Mucosa of gallbladder (tissue), 1 donor: ENCODE measurements around the gene ZNF112. TPM values are rescaled to one million over a fixed set of nuclear protein-coding genes. Genes with fewer than 3 reads are reported as not detected.

ENCODE experiments used
- DNase-seq: peaks from one replicate; pipeline ENCODE4 v3.0.0-alpha.2; 2020; ENCODE audit warnings: low spot score
- total RNA-seq: library from RNA; stranded (reverse); gene quantifications from one replicate; pipeline ENCODE4 v1.2.1, GENCODE V29; 2021
- donor health status: DM: no; HTN: no; CAD: no.

ZNF112 gene
- total RNA-seq, 1 donor from 2014 or later = 6.0 TPM

DNA sequence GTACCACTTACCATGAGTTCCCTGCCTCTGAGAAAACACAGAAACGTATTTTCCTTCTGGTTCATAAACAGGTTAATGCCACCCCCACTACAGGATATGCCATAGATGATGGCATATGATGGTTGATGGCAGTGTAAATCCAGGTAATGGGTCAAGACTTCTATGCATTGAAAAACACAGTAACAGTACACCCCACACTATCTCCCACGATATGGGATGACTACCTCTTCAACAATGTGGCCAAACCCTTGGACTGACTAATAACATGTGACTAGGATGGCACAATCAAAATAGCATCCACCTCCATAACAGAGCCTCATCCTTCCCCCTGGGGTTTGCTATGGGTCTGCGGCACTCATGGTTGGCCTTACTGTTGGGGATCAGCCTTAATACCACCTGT is 73.6 kb downstream of the ZNF112 start:
- no peak for DNase-seq

DNA sequence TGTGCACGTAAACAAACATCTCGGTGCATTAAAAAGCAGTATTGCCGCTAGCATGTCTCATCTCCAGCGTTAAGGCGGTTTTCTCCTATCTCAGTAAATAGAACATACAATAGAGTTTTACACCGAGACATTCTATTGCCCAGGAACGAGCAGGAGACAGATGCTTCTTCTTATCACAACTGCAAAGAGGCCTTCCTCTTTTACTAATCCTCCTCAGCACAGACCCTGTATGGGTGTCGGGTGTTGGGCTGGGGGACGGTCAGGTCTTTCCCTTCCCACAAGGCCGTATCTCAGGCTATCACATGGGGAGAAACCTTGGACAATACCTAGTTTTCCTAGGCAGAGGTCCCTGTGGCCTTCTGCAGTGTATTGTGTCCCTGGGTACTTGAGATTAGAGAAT is 75.6 kb downstream of the ZNF112 start:
- no peak for DNase-seq

DNA sequence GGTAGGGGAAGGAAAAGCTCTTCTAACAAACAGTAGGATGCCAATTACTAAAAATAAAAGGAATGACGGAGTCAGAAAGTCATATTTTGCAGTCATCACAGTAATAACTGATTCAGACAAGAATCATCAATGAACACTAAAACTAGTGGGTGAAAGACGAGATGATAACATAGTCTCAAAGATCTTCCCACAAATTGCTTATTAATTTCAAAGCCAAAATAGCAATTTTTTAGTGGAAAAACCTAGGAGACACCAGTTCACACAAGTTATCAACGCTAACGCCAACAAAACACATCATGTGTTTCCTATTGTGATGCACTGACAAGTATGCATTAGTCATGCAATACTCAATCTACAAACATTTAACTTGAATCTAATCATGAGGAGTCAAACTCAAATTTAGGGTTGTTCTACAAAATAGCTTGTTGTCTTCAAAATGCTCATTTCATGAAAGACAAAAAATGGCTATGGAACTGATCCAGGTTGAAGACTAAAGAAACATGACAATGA is 78.2 kb downstream of the ZNF112 start:
- DNase-seq = no peak

GRCh38 chr19:44277331-44277730 is 79.1 kb downstream of the ZNF112 start:
- no peak for DNase-seq

Other genes starting within 250 kb of the ZNF112 start
- 6.3 TPM for gene ZNF225, start 243.3 kb downstream of the ZNF112 start, total RNA-seq
- 11.3 TPM for gene ZNF234, start 215.1 kb downstream of the ZNF112 start, total RNA-seq
- gene ZNF226, start 191.6 kb downstream of the ZNF112 start, total RNA-seq = 28.7 TPM
- 20.6 TPM for gene ZNF227, start 144.1 kb downstream of the ZNF112 start, total RNA-seq
- 3.1 TPM for gene ZNF233, start 96.8 kb downstream of the ZNF112 start, total RNA-seq
- gene ZNF235, start 51.7 kb downstream of the ZNF112 start, total RNA-seq = 6.8 TPM
- gene ZNF285, start 44.9 kb upstream of the ZNF112 start, total RNA-seq = 5.5 TPM
- gene ZNF229, start 91.8 kb upstream of the ZNF112 start, total RNA-seq = 7.3 TPM
- gene ZNF180, start 143.8 kb upstream of the ZNF112 start, total RNA-seq = 8.2 TPM
- gene CEACAM20, start 173.0 kb upstream of the ZNF112 start, total RNA-seq = 0.12 TPM